22Rv1 (cell line): Measurements from ENCODE around the gene CSPG4.

Experiments
- ZFX ChIP-seq: fragments of 450-650 bp; IDR thresholded peaks from 2 replicates; pipeline ENCODE4 v1.6.1; 2017; ENCODE audit warnings: antibody characterized with exemption, borderline replicate concordance
- TF ChIP-seq, protein P1 (sequence below): fragments of 450-650 bp; IDR thresholded peaks from 2 replicates; pipeline ENCODE4 v1.5.1; 2017; ENCODE audit warnings: mild to moderate bottlenecking

GRCh38 chr15:75758071-75758872 is 45.6 kb upstream of the CSPG4 start:
- TF ChIP-seq, protein P1, sequence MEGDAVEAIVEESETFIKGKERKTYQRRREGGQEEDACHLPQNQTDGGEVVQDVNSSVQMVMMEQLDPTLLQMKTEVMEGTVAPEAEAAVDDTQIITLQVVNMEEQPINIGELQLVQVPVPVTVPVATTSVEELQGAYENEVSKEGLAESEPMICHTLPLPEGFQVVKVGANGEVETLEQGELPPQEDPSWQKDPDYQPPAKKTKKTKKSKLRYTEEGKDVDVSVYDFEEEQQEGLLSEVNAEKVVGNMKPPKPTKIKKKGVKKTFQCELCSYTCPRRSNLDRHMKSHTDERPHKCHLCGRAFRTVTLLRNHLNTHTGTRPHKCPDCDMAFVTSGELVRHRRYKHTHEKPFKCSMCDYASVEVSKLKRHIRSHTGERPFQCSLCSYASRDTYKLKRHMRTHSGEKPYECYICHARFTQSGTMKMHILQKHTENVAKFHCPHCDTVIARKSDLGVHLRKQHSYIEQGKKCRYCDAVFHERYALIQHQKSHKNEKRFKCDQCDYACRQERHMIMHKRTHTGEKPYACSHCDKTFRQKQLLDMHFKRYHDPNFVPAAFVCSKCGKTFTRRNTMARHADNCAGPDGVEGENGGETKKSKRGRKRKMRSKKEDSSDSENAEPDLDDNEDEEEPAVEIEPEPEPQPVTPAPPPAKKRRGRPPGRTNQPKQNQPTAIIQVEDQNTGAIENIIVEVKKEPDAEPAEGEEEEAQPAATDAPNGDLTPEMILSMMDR, result peak; percentile 49
- no peak for TF ChIP-seq ZFX
